Measurements from ENCODE around the gene MYO1D.

DNA sequence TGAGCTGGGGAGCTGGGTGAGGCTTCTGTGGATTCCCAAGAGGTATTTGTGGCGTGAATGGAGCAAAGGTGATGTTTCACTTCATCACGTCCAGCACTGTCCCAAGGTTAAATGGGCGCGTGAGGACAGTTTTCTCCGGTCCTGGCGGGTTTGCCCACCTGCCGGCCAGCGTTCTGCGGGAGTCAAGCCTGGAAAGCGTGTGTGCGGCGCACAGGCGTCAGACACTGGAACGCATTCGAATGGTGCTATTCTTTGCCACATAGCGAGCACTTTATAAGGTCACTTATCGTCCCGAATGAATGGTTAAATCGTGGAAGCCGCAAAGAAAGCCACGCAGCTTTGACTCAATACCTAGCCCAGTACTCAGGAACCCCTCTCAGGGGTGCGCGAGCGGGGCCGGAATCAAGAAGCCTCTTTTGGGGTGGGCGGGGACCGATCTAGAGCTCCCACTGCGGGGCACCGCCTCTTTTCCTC is 433.1 kb downstream of the MYO1D start:
- TF ChIP-seq TCF12 (IDR thresholded peaks at IDR 0.05; ENCODE audit: low read depth) (no peak), EP300 (IDR thresholded peaks at IDR 0.05; ENCODE audit: borderline replicate concordance) (no peak), TEAD4 (IDR thresholded peaks at IDR 0.05) (no peak), YY1 (IDR thresholded peaks at IDR 0.05; ENCODE audit: low read depth) (no peak), CEBPB (IDR thresholded peaks at IDR 0.05) (no peak), CREB1 (IDR thresholded peaks at IDR 0.05; ENCODE audit: low read depth) (no peak), ZBTB7A (IDR thresholded peaks at IDR 0.05; ENCODE audit: low read depth) (no peak)
- TF ChIP-seq, protein P1, sequence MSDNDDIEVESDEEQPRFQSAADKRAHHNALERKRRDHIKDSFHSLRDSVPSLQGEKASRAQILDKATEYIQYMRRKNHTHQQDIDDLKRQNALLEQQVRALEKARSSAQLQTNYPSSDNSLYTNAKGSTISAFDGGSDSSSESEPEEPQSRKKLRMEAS (IDR thresholded peaks at IDR 0.05), result no peak

All from Ishikawa (cell line).